GM18858 (cell line): ENCODE results near the gene YPEL1.
"Not testable (repeated sequence)": the region's sequence is repeated elsewhere in the genome, so short reads cannot be mapped to it uniquely, and the experiment has no call there.

Source experiments
- ATAC-seq: cut with Tn5 transposase; IDR thresholded peaks from one replicate; pipeline ENCODE4 v1.9.1; 2021; ENCODE audit not compliant: unreplicated experiment

The YPEL1 gene

GRCh38 chr22:21701384-21701971 lies 34.1 kb downstream of the YPEL1 start:
- ATAC-seq = no peak

GRCh38 chr22:21700822-21701221 lies 34.8 kb downstream of the YPEL1 start:
- no peak for ATAC-seq

DNA sequence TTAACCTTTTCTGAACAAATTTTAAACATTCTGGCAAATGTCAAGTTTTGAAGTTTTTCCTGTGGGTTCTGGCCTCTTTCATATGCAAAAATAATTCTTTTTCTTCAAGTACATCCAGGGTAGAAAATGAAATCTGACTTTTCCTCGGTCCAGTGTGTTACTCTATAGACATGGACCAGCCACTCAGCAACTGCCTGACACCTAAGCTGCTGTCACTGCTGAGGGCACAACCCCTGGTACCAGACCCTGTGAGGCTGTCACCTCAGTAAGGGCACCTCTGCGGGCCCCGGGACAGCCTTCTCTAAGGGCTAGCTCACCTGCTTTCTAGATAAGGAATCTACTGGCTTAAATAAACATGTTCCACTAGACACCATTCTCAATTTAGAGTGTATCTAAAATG lies 36.0 kb downstream of the YPEL1 start:
- ATAC-seq = no peak

DNA sequence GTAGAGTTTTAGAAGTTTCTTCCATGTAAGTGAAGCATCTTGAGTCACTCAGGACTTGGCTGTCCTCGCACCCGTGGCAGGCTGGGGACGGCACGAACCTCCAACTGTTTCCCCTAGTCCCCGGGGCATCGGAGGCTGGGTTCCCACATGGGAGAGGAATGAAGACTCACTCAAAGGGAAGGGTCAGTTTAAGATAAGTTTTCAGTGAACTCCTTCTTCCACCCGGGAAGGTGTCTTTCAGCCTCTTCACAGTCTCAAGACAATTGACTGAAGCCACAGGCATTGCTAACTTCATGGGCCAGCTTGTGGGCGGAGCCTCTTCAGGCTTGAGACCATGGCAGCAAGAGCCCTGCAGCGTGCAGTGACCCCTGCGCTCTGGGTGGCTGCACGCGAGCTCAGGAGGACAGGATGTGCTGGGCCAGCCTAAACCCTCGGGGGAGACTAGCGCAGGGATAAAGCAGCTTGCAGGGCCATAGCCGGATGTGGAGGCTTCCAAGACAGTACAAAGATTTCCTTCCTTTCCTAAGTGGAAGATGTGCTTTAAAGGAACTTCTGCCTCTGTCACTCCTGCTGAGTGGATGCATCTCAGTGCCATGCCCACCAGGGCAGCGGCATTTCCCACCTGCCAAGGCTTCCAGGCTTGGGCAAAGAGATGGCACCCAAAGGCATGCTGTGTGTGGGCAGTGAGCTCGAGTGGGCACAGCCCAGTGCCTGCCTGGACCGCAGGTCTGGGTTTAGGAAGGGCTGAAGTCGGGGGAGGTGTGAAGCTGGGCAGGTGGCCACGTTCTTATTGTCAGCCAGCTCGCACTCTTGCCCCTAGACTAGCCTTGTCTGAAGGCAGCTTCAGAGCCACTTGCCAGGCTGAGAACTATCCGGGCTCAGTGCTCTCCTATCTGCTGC lies 36.9 kb downstream of the YPEL1 start:
- no peak for ATAC-seq

DNA sequence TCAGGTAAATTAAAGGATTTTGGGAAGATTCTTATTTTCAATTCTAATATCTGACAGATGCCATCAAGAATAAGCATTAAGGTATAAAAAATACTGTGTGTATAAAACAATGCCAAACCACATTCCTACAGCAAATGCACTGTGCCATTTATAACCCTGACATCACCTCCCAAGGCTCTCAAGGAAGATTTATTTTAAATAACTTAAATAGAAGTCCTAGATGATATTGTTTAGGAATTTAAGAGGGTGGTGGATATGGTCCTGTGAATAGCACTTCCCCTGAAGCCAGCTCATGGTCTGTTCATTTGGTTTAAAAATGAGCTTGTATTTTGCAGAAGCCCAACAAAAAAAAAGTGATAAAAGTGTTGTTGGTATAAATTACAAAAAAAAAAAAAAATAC lies 37.7 kb downstream of the YPEL1 start:
- no peak for ATAC-seq

DNA sequence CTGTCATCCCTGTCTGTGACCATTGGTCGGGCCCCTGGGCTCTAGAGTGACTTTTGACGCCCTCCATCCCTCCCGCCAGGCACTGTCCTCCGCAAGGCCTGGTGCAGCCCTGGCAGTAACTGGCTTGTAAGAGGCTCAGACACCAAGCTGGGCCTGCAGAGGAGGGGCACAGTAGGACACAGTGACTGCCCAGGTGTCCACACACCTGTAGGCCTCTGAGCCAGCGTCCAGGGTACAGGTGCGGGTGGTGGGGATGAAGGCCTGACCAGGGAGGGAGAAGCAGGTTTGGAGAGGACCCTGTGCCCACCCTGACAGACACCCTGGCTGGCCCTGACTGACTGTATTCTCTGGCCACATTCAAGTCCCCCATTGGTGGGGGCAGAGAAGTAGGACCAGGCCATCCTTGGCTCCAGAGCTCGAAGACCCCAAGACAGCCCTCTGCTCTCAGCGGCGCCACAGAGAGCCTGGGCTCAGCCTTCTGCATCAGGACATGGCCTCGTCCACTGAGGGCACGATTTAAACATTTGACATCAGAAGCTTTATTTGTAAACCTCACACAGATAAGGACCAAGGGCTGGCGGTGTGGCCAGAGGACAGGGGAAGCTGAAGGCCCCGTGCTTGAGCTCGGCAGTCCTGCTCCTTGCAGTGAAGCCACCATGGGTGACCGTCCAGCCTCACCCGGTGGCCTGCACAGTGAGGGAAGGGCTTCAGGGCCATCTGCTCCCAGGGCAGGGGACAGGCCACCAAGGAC lies 38.4 kb downstream of the YPEL1 start:
- ATAC-seq = no peak

GRCh38 chr22:21696115-21696514 lies 39.5 kb downstream of the YPEL1 start:
- no peak for ATAC-seq

DNA sequence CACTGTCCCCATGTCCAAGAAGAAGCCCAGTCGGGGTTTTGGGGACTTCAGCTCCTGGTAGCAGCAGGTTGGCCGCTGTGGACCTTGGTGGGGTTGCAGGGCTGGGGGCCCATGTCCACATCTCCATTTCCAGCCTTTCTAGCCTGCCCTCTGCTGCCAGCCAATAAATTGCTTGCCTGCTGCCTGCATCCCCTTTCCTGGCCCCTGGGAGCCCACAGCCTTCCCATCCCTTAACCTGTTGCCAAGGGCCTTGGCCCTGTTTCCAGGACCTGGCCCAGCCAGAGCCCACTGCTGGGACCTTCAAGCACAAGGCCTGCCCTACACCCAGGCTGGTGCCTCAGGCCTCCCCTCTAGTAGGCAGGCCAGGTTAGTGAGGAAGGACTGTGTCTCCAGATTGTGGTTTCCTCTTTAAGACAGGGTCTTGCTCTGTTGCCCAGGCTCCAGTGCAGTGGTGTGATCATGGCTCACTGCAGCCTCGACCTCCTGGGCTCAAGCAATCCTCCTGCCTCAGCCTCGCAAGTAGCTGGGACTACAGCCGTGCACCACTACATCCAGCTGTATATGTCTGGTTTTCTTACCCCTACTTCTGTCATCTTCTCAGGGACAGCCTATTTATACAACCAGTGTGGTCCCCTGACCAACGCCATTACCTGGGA lies 40.0 kb downstream of the YPEL1 start:
- no peak for ATAC-seq

GRCh38 chr22:21694795-21695429 lies 40.7 kb downstream of the YPEL1 start:
- no peak for ATAC-seq

GRCh38 chr22:21694394-21694793 lies 41.2 kb downstream of the YPEL1 start:
- ATAC-seq = no peak

GRCh38 chr22:21693999-21694341 lies 41.6 kb downstream of the YPEL1 start:
- no peak for ATAC-seq

DNA sequence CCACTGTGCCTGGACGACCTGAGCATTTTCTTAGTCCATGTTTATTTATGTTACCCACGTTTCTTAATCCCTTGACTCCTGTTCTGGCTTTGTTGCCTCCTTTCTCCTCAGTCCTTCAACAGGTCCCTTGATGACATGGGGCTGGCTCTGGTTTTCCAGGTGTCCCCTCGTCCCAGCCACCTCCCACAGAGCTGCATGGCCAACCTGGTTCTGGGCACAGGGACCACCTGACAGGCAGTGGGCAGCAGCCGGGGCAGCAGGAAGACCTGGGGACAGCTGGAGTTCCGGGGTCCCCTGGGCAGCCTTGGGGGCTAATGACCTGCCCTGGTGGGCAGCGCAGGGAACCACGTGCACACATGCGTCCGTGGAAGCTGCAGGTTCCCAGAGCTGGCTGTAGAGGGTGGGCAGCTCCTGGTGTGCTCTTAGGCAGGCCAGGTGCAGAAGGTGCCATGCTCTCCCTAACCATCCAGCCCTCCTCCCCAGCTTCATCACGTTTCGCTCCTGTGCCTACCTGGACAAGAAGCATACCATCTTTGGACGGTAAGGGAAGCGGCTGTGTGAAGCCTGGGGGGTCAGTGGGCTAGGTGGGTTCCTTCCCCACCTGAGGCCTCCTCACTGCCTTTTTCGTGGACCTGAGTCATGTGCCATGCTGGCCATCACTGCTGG lies 42.1 kb downstream of the YPEL1 start:
- no peak for ATAC-seq

- ATAC-seq = not testable (repeated sequence)
Observed at GRCh38 chr22:21692856-21693255, 42.7 kb downstream of the YPEL1 start.

DNA sequence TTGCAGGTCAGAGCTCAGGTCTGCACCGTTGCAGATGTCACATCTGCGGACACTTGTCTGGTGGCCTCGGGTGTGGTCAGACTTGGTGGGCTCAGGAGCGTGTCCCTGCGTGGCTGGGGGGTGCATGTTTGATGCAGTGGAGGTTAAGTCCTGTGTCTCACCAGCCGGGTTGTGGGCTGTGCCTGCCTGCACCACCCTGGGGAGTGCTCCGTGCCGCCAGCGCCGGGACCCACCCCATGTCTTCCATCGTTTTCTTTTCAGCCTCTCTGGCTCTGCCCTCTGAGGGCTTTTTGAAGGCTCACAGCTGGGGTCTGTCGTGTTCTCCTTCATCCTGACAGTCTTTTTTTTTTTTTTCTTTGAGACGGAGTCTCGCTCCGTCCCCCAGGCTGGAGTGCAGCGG lies 43.8 kb downstream of the YPEL1 start:
- no peak for ATAC-seq

DNA sequence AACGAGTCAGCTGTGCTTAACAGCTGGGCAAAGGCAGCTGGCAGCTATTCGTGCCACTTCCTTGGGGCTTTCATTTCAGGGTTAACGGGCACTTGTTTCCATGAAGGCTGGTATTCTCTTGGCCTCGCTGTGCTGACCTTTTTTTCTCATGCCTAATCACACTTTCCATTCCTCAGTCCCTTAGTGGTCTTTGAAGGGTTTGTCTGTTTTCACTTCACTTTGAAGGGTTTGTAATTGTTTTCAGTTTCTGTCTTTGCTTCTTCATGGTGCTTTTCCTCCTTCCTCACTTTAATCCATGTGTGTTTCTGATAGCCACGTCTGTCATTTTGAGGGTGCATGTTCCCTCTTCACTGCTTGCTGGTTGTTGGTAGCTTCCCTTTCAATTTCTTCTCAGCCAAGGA lies 45.2 kb downstream of the YPEL1 start:
- ATAC-seq = no peak

DNA sequence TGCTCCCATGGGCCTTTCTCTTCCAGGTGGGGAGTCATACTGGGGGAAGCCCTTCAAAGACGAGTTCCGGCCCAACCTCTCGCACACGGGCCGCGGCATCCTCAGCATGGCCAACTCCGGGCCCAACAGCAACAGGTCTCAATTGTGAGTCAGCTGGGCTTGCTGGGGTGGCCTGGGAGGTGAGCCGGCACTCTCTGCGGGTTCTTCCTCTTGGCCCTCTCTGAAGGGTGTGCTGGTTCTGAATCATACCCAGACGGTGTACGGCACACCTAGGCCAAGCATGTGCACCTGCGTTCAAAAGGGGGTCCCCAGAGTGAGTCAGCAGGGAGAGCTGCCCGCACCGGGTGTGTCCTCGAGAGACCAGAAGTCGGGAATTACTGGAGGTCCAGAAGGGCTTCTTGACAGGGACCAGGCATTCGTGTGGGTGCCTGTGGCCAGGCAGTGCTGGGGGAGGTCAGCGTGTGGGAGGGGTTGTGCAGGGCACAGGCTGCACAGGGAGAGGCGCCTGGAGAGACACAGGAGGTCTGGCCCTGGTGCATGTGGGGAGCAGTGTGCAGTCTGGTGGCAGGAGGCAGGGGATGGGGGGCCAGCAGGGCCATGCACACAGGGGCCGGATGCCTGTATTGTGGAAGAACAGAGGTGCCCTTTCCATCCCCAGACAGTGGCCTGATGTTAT lies 46.8 kb downstream of the YPEL1 start:
- ATAC-seq = no peak

DNA sequence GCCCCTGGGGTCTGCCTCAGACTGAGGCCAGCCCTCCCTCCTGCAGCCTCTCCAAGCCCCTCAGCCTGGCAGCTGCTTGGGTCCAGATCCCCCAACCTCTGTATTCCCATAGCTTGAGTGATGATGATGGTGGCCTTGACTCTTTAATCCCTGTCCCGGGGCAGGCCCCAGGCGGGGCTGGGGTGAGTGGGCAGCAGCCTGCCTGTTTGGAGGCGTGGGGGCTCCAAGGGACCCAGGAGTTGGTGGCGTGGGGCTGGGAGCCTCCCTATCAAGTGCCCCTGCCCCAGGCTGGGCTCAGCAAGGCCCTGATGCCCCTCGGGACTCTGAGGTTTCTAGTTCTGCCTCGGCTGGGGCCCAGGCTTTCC lies 47.3 kb downstream of the YPEL1 start:
- no peak for ATAC-seq

DNA sequence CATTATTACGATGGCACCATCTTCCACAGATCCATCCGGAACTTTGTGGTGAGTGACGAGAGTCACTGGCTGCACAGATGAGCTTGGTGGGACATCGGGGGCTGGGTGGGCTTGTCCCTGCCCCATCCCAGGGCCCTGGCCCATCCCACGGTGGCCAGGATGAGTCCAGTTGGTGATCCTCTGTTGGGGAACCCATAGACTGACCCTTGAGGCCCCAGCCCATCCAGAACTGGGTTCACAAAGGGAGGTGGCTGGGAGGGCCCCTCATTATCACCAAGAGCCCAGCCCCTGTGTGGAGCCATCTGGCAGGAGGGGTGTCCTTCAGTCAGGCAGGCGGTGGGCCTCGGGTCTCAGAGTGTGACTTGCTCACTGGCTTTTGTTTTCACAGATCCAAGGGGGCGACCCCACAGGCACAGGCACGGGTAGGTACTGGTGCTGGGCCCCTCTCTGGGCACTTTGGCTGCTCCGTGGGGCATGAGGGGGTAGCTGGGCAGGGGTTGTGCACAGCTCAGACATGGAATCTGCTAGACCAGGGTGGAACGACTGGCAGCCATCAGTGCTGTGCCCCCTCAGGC lies 47.8 kb downstream of the YPEL1 start:
- no peak for ATAC-seq

DNA sequence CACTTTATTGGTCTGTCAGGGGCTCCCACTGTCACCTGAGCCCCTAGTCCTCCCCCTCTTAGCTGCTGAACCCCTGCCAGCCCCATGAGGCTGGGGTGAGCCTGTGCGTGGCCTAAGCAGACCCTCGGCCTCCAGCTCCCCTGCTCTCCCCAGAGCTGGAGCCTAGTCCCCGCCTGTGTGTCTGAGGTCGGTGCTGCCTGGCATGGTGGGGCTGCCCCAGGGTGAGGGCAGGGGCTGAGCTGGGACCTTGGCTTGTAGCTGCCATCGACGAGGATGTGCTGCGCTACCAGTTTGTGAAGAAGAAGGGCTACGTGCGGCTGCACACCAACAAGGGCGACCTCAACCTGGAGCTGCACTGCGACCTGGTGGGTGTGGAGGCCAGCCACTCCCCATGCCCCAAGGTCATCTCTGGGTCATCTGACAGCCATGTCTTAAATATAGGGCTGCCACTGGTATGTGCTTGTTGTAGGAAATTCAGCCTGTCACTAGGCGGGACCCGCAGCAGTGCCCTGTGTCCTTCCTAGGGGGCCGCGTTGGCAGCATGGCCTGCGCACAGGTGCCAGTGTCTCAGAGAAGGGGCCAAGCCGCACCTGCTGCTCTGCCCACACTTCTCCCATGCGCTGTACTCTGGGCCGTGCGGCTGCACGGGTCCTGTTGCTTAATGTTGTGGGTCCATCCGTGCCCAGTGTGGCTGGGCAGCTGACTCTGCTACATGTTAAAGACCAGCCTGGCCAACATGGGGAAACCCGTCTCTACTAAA lies 48.8 kb downstream of the YPEL1 start:
- no peak for ATAC-seq
